H1 (cell line): ENCODE measurements around the gene CRLF3. TPM values are rescaled to one million over a fixed set of nuclear protein-coding genes. Genes with fewer than 3 reads are reported as not detected.

ENCODE experiments used
- CTCF ChIA-PET: fragments of 300-600 bp; sonication (Branson Sonifier 250); formaldehyde crosslinking; loops from one replicate; lab custom pipeline; 2021; ENCODE audit not compliant: partially characterized antibody; lab: Charles Lee
- POLR2A ChIA-PET: fragments of 300-600 bp; sonication (Branson Sonifier 250); formaldehyde crosslinking; loops from one replicate; lab custom pipeline; 2021; ENCODE audit warnings: inconsistent platforms; ENCODE audit not compliant: partially characterized antibody; lab: Charles Lee
- DNase-seq, 2 experiments: peaks; one replicate each; pipeline versions ENCODE4 v3.0.0 to v3.0.0-alpha.2; 2010 to 2022; ENCODE audit warnings: low spot score in 2 of 2, low read depth in 1 of 2, mixed read lengths in 1 of 2
- FAIRE-seq: peaks from 2 replicates; lab custom pipeline; 2011; peaks lifted over from hg19 to GRCh38; lab: Jason Lieb, UNC
- H2AFZ ChIP-seq: 2 replicates; pipeline ENCODE4 v1.8.1; 2012; ENCODE audit warnings: low read length, inconsistent platforms
- H2AK5ac ChIP-seq: 2 replicates; pipeline ENCODE4 v1.6.1; 2013; ENCODE audit warnings: low read depth, low read length
- H2BK120ac ChIP-seq: replicated peaks from 2 replicates; pipeline ENCODE3; 2013; ENCODE audit warnings: low read depth, low read length, inconsistent platforms
- H2BK12ac ChIP-seq: 2 replicates; pipeline ENCODE4 v1.6.1; 2013; ENCODE audit warnings: low read depth, low read length
- H2BK15ac ChIP-seq: 2 replicates; pipeline ENCODE4 v1.6.1; 2013; ENCODE audit warnings: low read length
- H2BK20ac ChIP-seq: 2 replicates; pipeline ENCODE4 v1.6.1; 2013; ENCODE audit warnings: low read length
- H2BK5ac ChIP-seq: 2 replicates; pipeline ENCODE4 v1.6.1; 2013; ENCODE audit warnings: low read depth, low read length
- H3K14ac ChIP-seq: 2 replicates; pipeline ENCODE4 v1.6.1; 2013; ENCODE audit warnings: inconsistent platforms; ENCODE audit not compliant: insufficient read length
- H3K18ac ChIP-seq: 2 replicates; pipeline ENCODE4 v1.6.1; 2013; ENCODE audit warnings: low read length; ENCODE audit errors: extremely low read depth
- H3K23ac ChIP-seq: 2 replicates; pipeline ENCODE4 v1.6.1; 2013; ENCODE audit warnings: inconsistent platforms; ENCODE audit not compliant: insufficient read length
- H3K23me2 ChIP-seq: 2 replicates; pipeline ENCODE4 v1.6.1; 2013; ENCODE audit warnings: low read depth, low read length
- H3K27ac ChIP-seq: 2 replicates; pipeline ENCODE4 v1.6.1; 2011; ENCODE audit warnings: low read depth, low read length, inconsistent platforms
- H3K27me3 ChIP-seq, 4 experiments: replicated peaks in 1 of 4; 1 replicate in 1 of 4; 2 replicates in 3 of 4; pipeline versions ENCODE4 v1.6.1 to v1.8.1; 2011 to 2013; ENCODE audit warnings: low read length in 3 of 4, mild to moderate bottlenecking in 3 of 4, inconsistent platforms in 2 of 4, mixed read lengths in 2 of 4, moderate library complexity in 1 of 4; ENCODE audit not compliant: control insufficient read depth in 3 of 4, insufficient read depth in 3 of 4; ENCODE audit errors: extremely low read depth in 1 of 4
- H3K36me3 ChIP-seq, 4 experiments: 2 replicates each; pipeline versions ENCODE4 v1.6.1 to v1.8.1; 2011 to 2013; ENCODE audit warnings: mild to moderate bottlenecking in 4 of 4, low read length in 3 of 4, moderate library complexity in 2 of 4, control low read depth in 1 of 4, inconsistent platforms in 1 of 4; ENCODE audit not compliant: insufficient read depth in 4 of 4, control insufficient read depth in 2 of 4
- H3K4ac ChIP-seq: replicated peaks from 2 replicates; pipeline ENCODE3; 2013; ENCODE audit warnings: low read length, low read depth, mixed read lengths, inconsistent platforms; ENCODE audit not compliant: insufficient read length
- H3K4me1 ChIP-seq, 4 experiments: replicated peaks in 1 of 4; 1 replicate in 1 of 4; 2 replicates in 3 of 4; pipeline versions ENCODE4 v1.6.1 to v1.8.1; 2011 to 2013; ENCODE audit warnings: low read length in 3 of 4, inconsistent platforms in 2 of 4, mixed read lengths in 1 of 4; ENCODE audit not compliant: insufficient read depth in 4 of 4, control insufficient read depth in 3 of 4
- H3K4me2 ChIP-seq, 2 experiments: 2 replicates each; pipeline versions ENCODE4 v1.6.1 to v1.8.1; 2011 to 2013; ENCODE audit warnings: low read depth in 2 of 2, low read length in 2 of 2, control low read depth in 1 of 2, inconsistent platforms in 1 of 2, mild to moderate bottlenecking in 1 of 2; ENCODE audit not compliant: insufficient read depth in 1 of 2
- H3K4me3 ChIP-seq, 4 experiments: fragments of 200-600, 300-600 bp in 1 of 4; sonication (generic), shearing (Covaris generic), sonication (Bioruptor Twin) in 1 of 4; 2 replicates each; pipeline versions ENCODE4 v1.5.1 to v1.8.1; 2011 to 2016; ENCODE audit warnings: low read length in 4 of 4, low read depth in 3 of 4, control low read depth in 2 of 4, inconsistent platforms in 2 of 4, mild to moderate bottlenecking in 2 of 4, mixed read lengths in 1 of 4, moderate library complexity in 1 of 4; ENCODE audit not compliant: insufficient read depth in 2 of 4; ENCODE audit errors: extremely low read depth in 1 of 4
- H3K56ac ChIP-seq: replicated peaks from 2 replicates; pipeline ENCODE3; 2013; ENCODE audit warnings: low read depth, mild to moderate bottlenecking, mixed read lengths, low read length, inconsistent platforms; ENCODE audit not compliant: insufficient read length
- H3K79me1 ChIP-seq: 2 replicates; pipeline ENCODE4 v1.6.1; 2013; ENCODE audit warnings: low read depth, low read length, control low read depth
- H3K79me2 ChIP-seq, 2 experiments: 2 replicates each; pipeline versions ENCODE4 v1.6.1 to v1.8.1; 2012 to 2013; ENCODE audit warnings: low read length in 2 of 2, mild to moderate bottlenecking in 2 of 2, inconsistent platforms in 1 of 2; ENCODE audit not compliant: insufficient read depth in 2 of 2, control insufficient read depth in 1 of 2
- H3K9ac ChIP-seq, 4 experiments: replicated peaks in 1 of 4; 1 replicate in 1 of 4; 2 replicates in 3 of 4; pipeline versions ENCODE4 v1.6.1 to v1.8.1; 2011 to 2013; ENCODE audit warnings: low read depth in 3 of 4, low read length in 3 of 4, control low read depth in 2 of 4, mild to moderate bottlenecking in 2 of 4, moderate library complexity in 2 of 4, inconsistent platforms in 1 of 4; ENCODE audit errors: extremely low read depth in 1 of 4
- H3K9me3 ChIP-seq, 2 experiments: 2 replicates each; pipeline versions ENCODE4 v1.6.1 to v1.8.1; 2012 to 2013; ENCODE audit warnings: mild to moderate bottlenecking in 2 of 2, moderate library complexity in 2 of 2, control low read depth in 1 of 2, inconsistent platforms in 1 of 2, low read depth in 1 of 2, low read length in 1 of 2, mixed read lengths in 1 of 2; ENCODE audit not compliant: insufficient read depth in 2 of 2
- H4K20me1 ChIP-seq, 2 experiments: replicated peaks in 1 of 2; 2 replicates each; pipeline versions ENCODE3 to v1.8.1; 2011 to 2013; ENCODE audit warnings: inconsistent platforms in 2 of 2, low read length in 2 of 2, mild to moderate bottlenecking in 1 of 2; ENCODE audit not compliant: insufficient read depth in 2 of 2, control insufficient read depth in 1 of 2
- H4K5ac ChIP-seq: 2 replicates; pipeline ENCODE4 v1.6.1; 2013; ENCODE audit warnings: low read length, low read depth, mixed read lengths, inconsistent platforms; ENCODE audit not compliant: insufficient read length
- H4K8ac ChIP-seq: 2 replicates; pipeline ENCODE4 v1.8.0; 2013; ENCODE audit warnings: mild to moderate bottlenecking, moderate library complexity, low read length, inconsistent platforms; ENCODE audit not compliant: insufficient read depth; ENCODE audit errors: extremely low read depth
- H4K91ac ChIP-seq: replicated peaks from 2 replicates; pipeline ENCODE3; 2013; ENCODE audit warnings: low read length, mixed read lengths, inconsistent platforms; ENCODE audit not compliant: insufficient read length
- ASH2L ChIP-seq: fragments of 200-600, 300-600 bp; sonication (generic); IDR thresholded peaks from one replicate; pipeline ENCODE4 v1.7.1; 2017; ENCODE audit warnings: low read length
- BCL11A ChIP-seq, 2 experiments: IDR thresholded peaks; one replicate each; pipeline ENCODE4 v1.6.1; 2011; ENCODE audit warnings: low read depth in 2 of 2, low read length in 2 of 2, mild to moderate bottlenecking in 2 of 2
- CEBPB ChIP-seq: IDR thresholded peaks from 2 replicates; pipeline ENCODE4 v1.6.1; 2012; ENCODE audit warnings: low read depth, low read length
- CREB1 ChIP-seq: IDR thresholded peaks from 2 replicates; pipeline ENCODE4 v1.6.1; 2012; ENCODE audit warnings: inconsistent platforms
- EGR1 ChIP-seq: IDR thresholded peaks from 2 replicates; pipeline ENCODE4 v1.6.1; 2011; ENCODE audit warnings: low read depth, low read length, borderline replicate concordance
- MAX ChIP-seq: IDR thresholded peaks from 2 replicates; pipeline ENCODE4 v1.6.1; 2012; ENCODE audit warnings: inconsistent platforms
- PHF8 ChIP-seq: fragments of 200-600 bp; sonication (generic); conservative IDR thresholded peaks from 2 replicates; pipeline ENCODE4 v1.7.1; 2012; ENCODE audit warnings: low read depth, mild to moderate bottlenecking, inconsistent platforms, low read length, moderate library complexity
- POU5F1 ChIP-seq: IDR thresholded peaks from 2 replicates; pipeline ENCODE4 v1.6.1; 2011; ENCODE audit warnings: low read depth, mild to moderate bottlenecking, low read length, moderate library complexity
- RNF2 ChIP-seq: fragments of 200-900, 300-1000 bp; sonication (generic); IDR thresholded peaks from 2 replicates; pipeline ENCODE4 v1.7.1; 2016; ENCODE audit warnings: borderline replicate concordance, low read depth, mild to moderate bottlenecking, antibody characterized with exemption, low read length; ENCODE audit not compliant: poor library complexity, severe bottlenecking; ENCODE audit errors: missing control alignments
- SIN3A ChIP-seq, 2 experiments: IDR thresholded peaks in 1 of 2; conservative IDR thresholded peaks in 1 of 2; 2 replicates each; pipeline ENCODE4 v1.6.1; 2011 to 2012; ENCODE audit warnings: low read length in 2 of 2, improper control_type of control experiment in 1 of 2, low read depth in 1 of 2, mild to moderate bottlenecking in 1 of 2
- SIRT6 ChIP-seq: IDR thresholded peaks from one replicate; pipeline ENCODE4 v1.7.1; 2012; ENCODE audit warnings: low read length, inconsistent platforms
- TBP ChIP-seq: IDR thresholded peaks from 2 replicates; pipeline ENCODE4 v1.6.1; 2011; ENCODE audit warnings: low read depth, low read length, improper control_type of control experiment
- YY1 ChIP-seq: IDR thresholded peaks from 2 replicates; pipeline ENCODE4 v1.6.1; 2011; ENCODE audit warnings: low read depth, mild to moderate bottlenecking, low read length
- WGBS, 2 experiments: shearing (Covaris generic) in 1 of 2; methylation state at CpG; one replicate each; pipeline versions ENCODE4 v1.1.6 to v1.1.7; 2013 to 2015; ENCODE audit warnings: low lambda C conversion rate in 2 of 2, mixed read lengths in 2 of 2, inconsistent platforms in 1 of 2, low coverage in 1 of 2, missing lambda C conversion rate in 1 of 2; ENCODE audit not compliant: insufficient replicate concordance in 2 of 2, insufficient coverage in 1 of 2, insufficient read length in 1 of 2; ENCODE audit errors: extremely low coverage in 1 of 2, missing lambda C conversion rate in 1 of 2; 5-methylcytosine and 5-hydroxymethylcytosine counted together
- polyA plus RNA-seq, 7 experiments: library from polyadenylated mRNA; depleted of rRNA in 3 of 7; stranded (reverse) in 5 of 7; unstranded in 2 of 7; fragments of >200 nt in 5 of 7; fragments of 200-250 nt in 2 of 7; gene quantifications; 1 replicate in 5 of 7; 2 replicates in 1 of 7; 4 replicates in 1 of 7; pipeline versions ENCODE4 v1.2.1 to v1.2.3, GENCODE V29; 2011 to 2013; ENCODE audit warnings: missing spikeins in 2 of 7, mixed read lengths in 2 of 7
- total RNA-seq: library from RNA; stranded (reverse); fragmentation: NEBNext Ultra II Directional; extraction: Animal tissue kit (Norgen Biotek cat#: 25700); gene quantifications from 2 replicates; pipeline ENCODE4 v1.2.1, GENCODE V29; 2021

Gene CRLF3
- total and polyA plus RNA-seq, 2 of the 8 experiments (the other 6 are each of a cell fraction or from before 2014, with no cell fraction given) = 12.7 to 22.7 TPM

DNA sequence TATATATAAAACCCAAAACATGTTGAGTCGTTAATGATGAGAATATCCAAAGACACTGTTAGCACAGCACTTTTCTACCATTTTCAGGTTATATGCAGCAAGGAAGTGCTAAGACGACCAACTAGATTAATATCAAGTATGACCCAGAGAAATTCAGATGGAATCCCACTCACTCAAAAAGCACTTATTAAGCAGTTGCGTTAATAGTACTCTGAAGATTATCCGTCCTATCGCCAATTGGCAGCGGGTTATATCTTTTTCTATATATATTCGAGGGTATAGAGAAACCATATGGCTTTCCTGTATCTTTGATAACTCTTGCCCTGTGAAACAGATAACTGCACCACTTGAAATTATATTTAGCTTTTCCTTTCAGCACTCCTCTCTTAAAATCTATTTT is 1.1 kb downstream of the CRLF3 start:
- 71% methylated on average over 7 of the region's 7 CpGs; no CpG with 5 or more reads in 1 of the 2 experiments for WGBS, 2 experiments
- peaks cover 0 to 3% (median 3%) of the 10 kb centered on the region in 4 experiments; a peak in 4 of 7 replicates for H3K4me1 ChIP-seq
- H3K36me3 ChIP-seq = 0 out of 8 replicates have a peak, but pooled peaks cover 0 to 3% (median 0%) of the 10 kb centered on the region in 4 experiments
- H3K4me2 ChIP-seq = peak overlapping the region; percentile 66 to 79
- no peak overlapping the region for H4K5ac ChIP-seq
- H3K4me3 ChIP-seq = peak overlapping the region; percentile 69 to 88 (median 82)
- FAIRE-seq = no peak
- H3K56ac ChIP-seq = no peak overlapping the region
- no peak overlapping the region for H3K18ac ChIP-seq
- 0 out of 2 replicates have a peak, but pooled peaks cover 2% of the 10 kb centered on the region for H3K79me1 ChIP-seq
- CTCF ChIA-PET = interaction anchor here (1.0 to 1.4 kb wide), 4 partner anchors 11 to 257 kb away, joined by 3 to 4 read pairs (median 4); no protein-coding TSS in a partner anchor
- H3K79me2 ChIP-seq = peaks cover 0 to 54% of the 10 kb centered on the region in 2 experiments; a peak in 2 of 4 replicates
- no peak overlapping the region for H2BK120ac ChIP-seq
- H2AFZ ChIP-seq = no peak overlapping the region
- H3K27me3 ChIP-seq = no peaks in the 10 kb centered on the region
- DNase-seq = no peak
- no peak overlapping the region for H4K8ac ChIP-seq
- no peak overlapping the region for H3K23ac ChIP-seq
- H4K91ac ChIP-seq = no peak overlapping the region
- no peak overlapping the region for H3K27ac ChIP-seq
- no peak overlapping the region for H2BK15ac ChIP-seq
- no peak overlapping the region for H3K4ac ChIP-seq
- peaks cover 0 to 4% of the 10 kb centered on the region in 2 experiments for H4K20me1 ChIP-seq
- H2AK5ac ChIP-seq = no peak overlapping the region
- H2BK5ac ChIP-seq = no peak overlapping the region
- H2BK20ac ChIP-seq = no peak overlapping the region
- no peak overlapping the region for H3K14ac ChIP-seq
- peak overlapping the region in 1 of 4 experiments; percentile 10; a peak in 1 of 7 replicates for H3K9ac ChIP-seq
- H3K9me3 ChIP-seq = no peaks in the 10 kb centered on the region
- no peak overlapping the region for H2BK12ac ChIP-seq
- peaks cover 3% of the 10 kb centered on the region; the same call in 1 of the 2 replicates for H3K23me2 ChIP-seq
- POLR2A ChIA-PET = interaction anchor here (1.1 to 2.0 kb wide), 5 partner anchors 9 to 34 kb away, joined by 3 to 12 read pairs (median 4); no protein-coding TSS in a partner anchor
- TF ChIP-seq CEBPB (no peak), POU5F1 (no peak), BCL11A (IDR thresholded peaks at IDR 0.05; ENCODE audit: low read depth in 2 of 2, low read length in 2 of 2) (no peak), PHF8 (no peak), CREB1 (no peak), TBP (no peak), ASH2L (no peak), YY1 (no peak), RNF2 (no peak), MAX (no peak), SIN3A (conservative IDR thresholded peaks at IDR 0.05 in 1 of 2, IDR thresholded peaks at IDR 0.05 in 1 of 2; ENCODE audit: low read depth in 1 of 2, low read length in 2 of 2) (no peak), EGR1 (no peak), SIRT6 (no peak)
